NT2/D1 (cell line): ENCODE data around the gene CENPL.

Experiments
- SUZ12 ChIP-seq: IDR thresholded peaks from 2 replicates; pipeline ENCODE4 v1.6.1; 2011; ENCODE audit not compliant: insufficient read length, insufficient read depth; ENCODE audit errors: extremely low read depth
- YY1 ChIP-seq: IDR thresholded peaks from 2 replicates; pipeline ENCODE4 v1.6.1; 2011; ENCODE audit not compliant: insufficient read length, insufficient read depth
- ZNF274 ChIP-seq: IDR thresholded peaks from 2 replicates; pipeline ENCODE4 v1.6.1; 2011; ENCODE audit warnings: mild to moderate bottlenecking, low read depth, low read length

- TF ChIP-seq ZNF274 (no peak), YY1 (no peak), SUZ12 (no peak)
Observed at GRCh38 chr1:173869021-173869359, 44.3 kb upstream of the CENPL start.
